Measurements from ENCODE around the gene MUC2. TPM values are rescaled to one million over a fixed set of nuclear protein-coding genes. Genes with fewer than 3 reads are reported as not detected.

The MUC2 gene
- total and polyA plus RNA-seq, 9 of the 15 experiments (the other 6 are each of a cell fraction or from before 2014, with no cell fraction given) = under 0.01 to 0.18 TPM; not detected in 7

DNA sequence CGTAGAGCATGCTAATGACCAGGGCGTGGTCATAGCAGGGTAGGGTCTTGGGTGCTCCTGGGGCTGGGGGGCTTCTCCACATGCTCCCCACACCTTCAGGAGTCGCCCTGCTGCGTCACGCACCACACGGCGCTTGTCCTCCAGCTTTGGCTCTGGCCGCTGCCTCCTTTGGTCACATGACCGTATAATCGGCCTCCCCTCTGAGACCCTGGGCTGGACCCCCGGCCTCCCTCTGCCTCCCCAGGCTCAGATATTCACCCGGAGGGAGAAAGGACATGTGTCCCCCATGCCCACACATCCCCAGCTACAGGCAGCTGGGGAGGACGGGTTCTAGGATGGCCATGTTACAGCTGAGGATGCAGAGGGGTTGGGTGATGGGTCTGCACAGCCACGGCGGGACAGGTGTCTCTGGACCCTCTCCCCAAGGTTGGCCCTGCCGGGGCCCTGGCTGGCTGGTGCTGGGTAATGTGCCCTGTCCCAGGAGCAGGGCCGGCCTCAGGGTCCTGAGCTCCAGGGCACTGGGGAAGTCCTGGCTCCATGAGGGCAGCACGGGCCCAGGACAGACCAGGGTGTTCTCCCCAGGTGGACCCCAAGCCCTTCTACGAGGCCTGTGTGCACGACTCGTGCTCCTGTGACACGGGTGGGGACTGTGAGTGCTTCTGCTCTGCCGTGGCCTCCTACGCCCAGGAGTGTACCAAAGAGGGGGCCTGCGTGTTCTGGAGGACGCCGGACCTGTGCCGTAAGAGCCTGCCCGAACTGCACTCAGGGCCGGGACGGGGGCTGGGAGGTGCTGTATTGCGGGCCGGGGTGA lies 14.5 kb downstream of the MUC2 start:
- intact Hi-C loops (cut with micrococcal nuclease) (no loop called here), in situ Hi-C loops (cut with MboI) (no loop called here)
- no peak for FAIRE-seq

More for the DNA sequence above, 14.5 kb downstream of the MUC2 start:
- no peak overlapping the region for H3K27ac ChIP-seq (ENCODE audit: extremely low read depth, low read depth, low read length)
- no TSS peak for BruUV-seq (replicated peaks)
- H3K79me2 ChIP-seq (ENCODE audit: control insufficient read depth, insufficient read depth, low read length) = no peaks in the 10 kb centered on the region
- POLR2A ChIA-PET = no interaction called here
- no peak overlapping the region for H3K4me3 ChIP-seq
- H3K9me3 ChIP-seq (replicated peaks; ENCODE audit: control insufficient read depth, insufficient read depth, low read depth, low read length) = no peaks in the 10 kb centered on the region; the same call in 1 of the 2 replicates
- DNase-seq (ENCODE audit: extremely low read depth in 1 of 4, low spot score in 3 of 4) = no peak
- no peak overlapping the region for H3K9ac ChIP-seq (ENCODE audit: insufficient read depth in 1 of 2, low read depth in 2 of 2, low read length in 2 of 2)
- no peaks in the 10 kb centered on the region for H3K36me3 ChIP-seq (ENCODE audit: control insufficient read depth, insufficient read depth, low read length)
- ATAC-seq = no peak
- peaks cover 4 to 31% of the 10 kb centered on the region in 2 experiments; a peak in 3 of 5 replicates for H3K27me3 ChIP-seq (ENCODE audit: control insufficient read depth in 2 of 2, insufficient read depth in 2 of 2, low read length in 2 of 2)
- H3K4me2 ChIP-seq (ENCODE audit: insufficient read depth, low read length) = no peak overlapping the region
- H3K4me1 ChIP-seq (replicated peaks in 1 of 2; ENCODE audit: control insufficient read depth in 2 of 2, insufficient read depth in 2 of 2, low read length in 2 of 2) = peaks cover 0 to 30% of the 10 kb centered on the region in 2 experiments; a peak in 2 of 5 replicates
- no peaks in the 10 kb centered on the region for H4K20me1 ChIP-seq (replicated peaks; ENCODE audit: control insufficient read depth, insufficient read depth, low read length)
- CTCF ChIA-PET (ENCODE audit: low intra/inter-chr PET ratio) = no interaction called here
- H2AFZ ChIP-seq (ENCODE audit: low read depth, low read length) = no peak overlapping the region
- 43% methylated on average over 24 of the region's 33 CpGs for WGBS (ENCODE audit: insufficient coverage, low coverage, missing lambda C conversion rate)
- H3K9me1 ChIP-seq (ENCODE audit: control insufficient read depth, insufficient read depth, low read length) = no peaks in the 10 kb centered on the region
- TF ChIP-seq HNRNPL (IDR thresholded peaks at IDR 0.05; ENCODE audit: low read depth, low read length) = no peak
- TF ChIP-seq TFE3 (CRISPR knock-in tag; IDR thresholded peaks at IDR 0.05) = peak; percentile 28; the same call in 1 of the 2 replicates
